Activated CD4-positive, alpha-beta T cell treated with anti-CD3 and anti-CD28 coated beads, Interleukin-2, Interleukin-4, amounts not matched to agents 100 ng/mL and 50 ng/mL, durations not matched to agents 16 hours and 8 hours (primary cell): ENCODE measurements around the gene CD9.
"Not testable (repeated sequence)": the region's sequence is repeated elsewhere in the genome, so short reads cannot be mapped to it uniquely, and the experiment has no call there.

Experiments
- DNase-seq: peaks from one replicate; pipeline ENCODE4 v3.0.0-alpha.2; 2020; ENCODE audit warnings: low spot score

Gene CD9

DNA sequence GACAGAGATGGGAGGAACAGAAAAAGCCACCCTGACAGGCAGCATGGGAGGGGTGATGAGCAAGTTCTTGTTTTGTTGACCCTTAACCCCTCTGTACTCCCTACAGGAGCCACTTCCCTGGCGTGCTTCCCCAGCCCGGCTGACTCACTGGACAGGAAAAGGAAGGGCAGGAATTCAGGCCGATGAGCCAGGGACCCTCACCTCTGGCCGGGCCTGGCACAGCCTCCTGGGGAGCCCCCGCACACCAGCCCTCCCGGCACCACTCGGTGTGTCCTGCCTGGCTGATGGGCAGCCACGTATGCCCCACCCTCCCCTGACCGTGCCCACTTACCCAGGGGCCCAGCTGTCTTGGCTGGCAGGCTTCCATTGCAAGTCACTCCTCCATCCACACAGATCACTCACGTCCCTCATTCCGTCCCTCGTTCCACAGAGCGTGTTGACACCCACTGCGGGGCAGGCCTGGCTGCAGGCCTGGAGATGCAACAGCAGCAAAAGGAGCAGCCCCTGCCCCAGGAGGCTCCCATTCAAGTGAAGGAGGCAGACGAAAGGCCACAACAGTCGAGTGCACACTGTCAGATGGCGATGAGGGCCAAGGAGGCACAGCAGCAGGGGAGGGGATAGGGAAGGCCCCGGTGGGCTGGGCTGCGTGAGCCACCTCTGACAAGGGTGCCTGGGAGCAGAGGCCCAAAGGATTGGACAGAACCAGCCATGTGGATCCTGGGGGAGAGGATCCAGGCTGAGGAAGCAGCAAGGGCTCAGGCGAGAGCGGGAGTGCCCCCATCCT is 19.7 kb upstream of the CD9 start:
- no peak for DNase-seq

GRCh38 chr12:6181166-6181565 is 19.0 kb upstream of the CD9 start:
- DNase-seq = no peak

GRCh38 chr12:6181583-6182278 is 18.5 kb upstream of the CD9 start:
- no peak for DNase-seq

GRCh38 chr12:6182279-6182898 is 17.8 kb upstream of the CD9 start:
- no peak for DNase-seq

DNA sequence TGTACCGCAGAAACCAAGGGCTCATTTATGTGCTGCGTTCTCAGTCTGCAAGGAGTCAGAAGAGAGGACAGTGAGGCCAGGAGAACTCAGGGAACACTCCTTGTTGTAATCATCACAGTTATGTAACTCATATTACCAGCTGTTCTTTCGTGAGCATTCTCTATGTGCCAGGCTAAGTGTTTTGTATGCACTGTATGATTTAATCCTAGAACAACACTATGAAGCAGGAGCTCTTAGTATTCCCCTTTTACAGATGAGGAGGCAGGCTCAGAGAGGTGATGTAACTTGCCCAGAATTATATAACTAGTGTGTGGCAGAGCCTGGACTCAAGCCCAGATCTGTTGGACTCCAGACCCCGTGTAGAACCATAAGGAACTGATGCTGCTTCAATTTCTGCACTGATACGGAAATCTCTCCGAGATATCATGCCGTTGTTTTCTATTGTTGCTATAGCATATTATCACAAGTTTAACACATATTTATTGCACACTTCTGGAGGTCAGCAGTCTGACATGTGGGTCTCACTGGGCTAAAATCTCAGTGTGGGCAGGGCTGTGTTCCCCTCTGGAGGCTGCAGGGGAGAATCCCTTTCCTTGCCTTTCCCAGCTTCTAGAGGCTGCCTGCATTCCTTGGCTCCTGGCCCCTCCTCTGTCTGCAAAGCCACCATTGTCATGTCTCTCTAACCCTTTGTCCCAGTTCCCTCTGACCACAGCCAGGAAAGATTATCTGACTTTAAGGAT is 16.3 kb upstream of the CD9 start:
- DNase-seq = no peak

- no peak for DNase-seq
These were observed 14.0 kb upstream of the CD9 start for GRCh38 chr12:6185961-6186827.

- DNase-seq = no peak
These were observed 12.0 kb upstream of the CD9 start for GRCh38 chr12:6187948-6188793.

- DNase-seq = no peak
These were observed 11.2 kb upstream of the CD9 start for GRCh38 chr12:6189028-6189427.

DNA sequence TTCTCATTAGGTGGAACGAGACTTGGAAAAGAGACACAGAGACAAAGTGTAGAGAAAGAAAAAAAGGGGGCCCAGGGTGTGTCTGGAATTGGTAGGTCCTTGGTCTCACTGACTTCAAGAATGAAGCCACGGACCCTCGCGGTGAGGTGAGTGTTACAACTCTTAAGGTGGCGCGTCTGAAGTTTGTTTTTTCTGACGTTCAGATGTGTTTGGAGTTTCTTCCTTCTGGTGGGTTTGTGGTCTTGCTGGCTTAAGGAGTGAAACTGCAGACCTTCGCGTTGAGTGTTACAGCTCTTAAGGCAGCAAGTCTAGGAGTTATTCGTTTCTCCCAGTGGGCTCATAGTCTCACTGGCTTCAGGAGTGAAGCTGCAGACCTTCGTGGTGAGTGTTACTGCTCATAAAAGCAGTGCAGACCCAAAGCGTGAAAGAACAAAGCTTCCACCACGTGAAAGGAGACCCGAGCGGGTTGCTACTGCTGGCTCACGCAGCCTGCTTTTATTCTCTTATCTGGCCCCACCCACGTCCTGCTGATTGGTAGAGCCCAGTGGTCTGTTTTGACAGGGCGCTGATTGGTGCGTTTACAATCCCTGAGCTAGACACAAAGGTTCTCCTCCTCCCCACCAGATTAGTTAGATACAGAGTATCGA is 10.1 kb upstream of the CD9 start:
- DNase-seq = not testable (repeated sequence)

DNA sequence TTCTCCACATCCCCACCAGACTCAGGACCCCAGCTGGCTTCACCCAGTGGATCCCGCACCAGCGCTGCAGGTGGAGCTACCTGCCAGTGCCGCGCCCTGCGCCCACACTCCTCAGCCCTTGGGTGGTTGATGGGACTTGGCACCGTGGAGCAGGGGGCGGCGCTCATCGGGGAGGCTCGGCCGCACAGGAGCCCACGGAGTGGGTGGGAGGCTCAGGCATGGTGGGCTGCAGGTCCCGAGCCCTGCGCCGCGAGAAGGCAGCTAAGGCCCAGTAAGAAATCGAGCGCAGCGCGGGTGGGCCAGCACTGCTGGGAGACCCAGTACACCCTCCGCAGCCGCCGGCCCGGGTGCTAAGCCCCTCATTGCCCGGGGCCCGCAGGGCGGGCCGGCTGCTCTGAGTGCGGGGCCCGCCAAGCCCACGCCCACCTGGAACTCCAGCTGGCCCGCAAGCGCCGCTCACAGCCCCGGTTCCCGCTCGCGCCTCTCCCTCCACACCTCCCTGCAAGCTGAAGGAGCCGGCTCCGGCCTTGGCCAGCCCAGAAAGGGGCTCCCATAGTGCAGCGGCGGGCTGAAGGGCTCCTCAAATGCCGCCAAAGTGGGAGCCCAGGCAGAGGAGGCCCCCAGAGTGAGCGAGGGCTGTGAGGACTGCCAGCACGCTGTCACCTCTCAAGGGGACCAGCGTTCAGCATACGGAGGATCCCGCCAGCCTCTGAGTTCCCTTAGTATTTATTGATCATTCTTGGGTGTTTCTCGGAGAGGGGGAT is 9.3 kb upstream of the CD9 start:
- not testable (repeated sequence) for DNase-seq

DNA sequence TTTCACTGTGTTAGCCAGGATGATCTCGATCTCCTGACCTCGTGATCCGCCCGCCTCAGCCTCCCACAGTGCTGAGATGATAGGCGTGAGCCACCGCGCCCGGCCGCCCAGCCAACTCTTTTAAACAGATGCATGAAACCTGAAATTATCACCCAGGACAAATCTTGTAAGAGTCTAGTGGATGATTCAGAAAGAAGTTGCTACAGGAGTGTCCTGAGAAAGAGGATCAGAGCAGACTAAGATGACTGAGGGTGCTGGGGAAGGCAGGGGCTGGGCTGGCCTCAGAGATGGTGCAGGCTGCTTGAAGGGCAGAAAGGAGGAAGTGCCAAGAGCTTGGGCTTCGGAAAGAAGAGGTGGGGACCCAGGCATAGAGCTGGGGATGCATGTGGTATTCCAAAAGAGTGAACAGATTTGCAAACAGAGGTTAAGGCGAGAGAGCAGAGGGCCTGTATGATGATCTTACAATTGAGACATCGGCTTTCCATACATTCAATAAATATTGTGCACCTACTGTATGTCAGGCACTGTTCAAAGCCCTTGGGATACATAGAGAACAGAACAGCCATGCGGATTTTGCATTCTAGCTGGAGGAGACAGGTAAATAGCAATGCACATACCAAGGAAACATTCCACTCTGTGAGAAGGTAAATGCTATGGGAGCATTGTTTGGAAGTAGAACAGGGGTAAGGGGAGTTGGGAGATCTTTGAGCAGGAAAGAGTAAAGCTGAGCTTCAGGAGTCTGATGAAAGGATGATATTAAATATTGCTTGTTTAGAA is 7.4 kb upstream of the CD9 start:
- no peak for DNase-seq

- DNase-seq = no peak
These were observed 6.1 kb upstream of the CD9 start for GRCh38 chr12:6193853-6194815.

DNA sequence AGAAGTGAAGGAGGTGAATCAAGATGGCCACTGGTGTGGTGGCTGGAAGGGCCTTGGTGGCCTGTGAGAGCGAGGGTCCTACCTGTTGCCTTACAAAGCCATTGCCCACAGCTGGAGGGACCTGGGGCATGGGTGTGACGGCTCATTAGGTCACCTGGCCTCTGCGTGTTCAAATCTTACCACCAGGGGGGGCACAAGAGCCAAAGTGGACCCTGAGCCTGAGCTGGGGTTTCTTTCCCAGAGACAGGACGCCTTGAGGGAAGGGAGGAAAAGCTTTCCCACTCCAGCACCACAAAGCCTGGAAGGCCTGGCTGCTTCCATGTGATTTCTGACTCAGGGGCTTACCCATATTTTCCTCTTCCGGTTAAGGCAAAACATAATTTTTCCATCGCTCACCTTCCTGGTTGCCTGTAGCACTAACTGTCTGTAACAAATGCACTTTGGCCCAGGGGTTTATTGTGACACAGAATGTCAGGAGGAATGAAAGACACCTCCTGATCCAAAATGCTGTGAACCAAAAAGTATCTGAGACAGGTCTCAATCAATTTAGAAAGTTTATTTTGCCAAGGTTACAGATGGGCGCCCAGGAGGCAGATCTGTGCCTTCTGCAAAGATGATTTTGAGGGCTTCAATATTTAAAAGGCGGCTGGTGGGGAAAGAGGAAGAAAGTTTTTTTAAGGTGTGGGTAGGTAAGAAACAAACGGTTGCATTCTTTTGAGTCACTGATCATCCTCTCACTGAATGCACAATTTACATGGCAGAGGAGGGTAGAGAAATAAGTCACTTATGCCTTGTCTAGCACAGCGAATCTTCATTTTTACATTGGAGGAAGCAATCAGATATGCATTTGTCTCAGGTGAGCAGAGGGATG is 4.3 kb upstream of the CD9 start:
- DNase-seq = peak; percentile 74

DNA sequence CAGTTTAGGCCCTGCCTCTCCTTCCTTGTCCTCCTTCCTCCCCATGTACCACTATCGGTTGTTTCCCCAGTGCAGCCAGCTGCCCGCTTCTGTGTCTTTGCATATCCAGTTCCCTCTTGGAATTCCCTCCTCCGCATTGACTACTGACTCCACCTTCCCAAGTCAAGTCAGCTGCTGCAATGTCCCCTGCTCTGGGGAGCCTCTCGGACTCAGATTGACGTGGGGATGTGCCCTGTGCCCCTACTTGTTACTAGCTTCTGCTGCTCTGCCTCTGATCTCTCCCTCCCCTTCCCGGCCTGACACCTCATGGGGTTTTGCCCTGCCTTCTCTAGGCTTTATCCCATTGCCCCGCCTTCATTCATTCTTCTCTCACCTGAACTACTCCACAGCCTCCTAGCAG is 2.1 kb upstream of the CD9 start:
- DNase-seq = no peak

- no peak for DNase-seq
These were observed 1.6 kb upstream of the CD9 start for GRCh38 chr12:6198556-6198955.

DNA sequence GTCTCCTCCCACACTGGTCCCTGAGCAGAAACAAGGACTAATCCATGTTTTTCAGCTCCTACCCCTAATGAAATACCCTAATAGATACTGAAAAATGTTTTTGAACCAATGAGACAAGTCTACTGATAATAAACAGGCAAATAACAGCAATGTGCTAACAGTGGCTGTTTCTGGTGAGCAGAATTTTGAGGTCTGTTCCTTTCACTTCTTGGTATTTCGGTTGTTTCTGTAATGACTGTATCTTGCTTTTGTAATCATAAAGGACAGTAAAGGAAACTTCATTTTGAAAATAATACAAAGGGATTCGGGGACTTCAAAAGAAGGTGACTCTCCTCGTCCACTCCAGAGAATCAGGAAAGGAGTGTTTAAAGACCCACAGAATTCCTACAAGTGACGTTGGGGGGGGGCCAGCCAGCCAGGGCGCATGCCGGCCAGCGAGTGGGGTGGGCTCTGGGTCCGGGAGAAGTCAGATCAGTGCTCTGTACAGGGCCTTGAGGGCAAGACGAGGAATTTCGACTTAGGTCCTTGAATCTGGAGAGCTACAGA is 1.1 kb upstream of the CD9 start:
- DNase-seq = no peak
